NCI-H128 (cell line): Measurements from ENCODE around the gene NOVA1.

Experiments used
- DNase-seq: peaks from one replicate; lab custom pipeline; 2025; ENCODE audit not compliant: unreplicated experiment; lab: John Stamatoyannopoulos, UW

NOVA1 gene

GRCh38 chr14:26594756-26595545, 2.9 kb downstream of the NOVA1 start:
- DNase-seq, result no peak

DNA sequence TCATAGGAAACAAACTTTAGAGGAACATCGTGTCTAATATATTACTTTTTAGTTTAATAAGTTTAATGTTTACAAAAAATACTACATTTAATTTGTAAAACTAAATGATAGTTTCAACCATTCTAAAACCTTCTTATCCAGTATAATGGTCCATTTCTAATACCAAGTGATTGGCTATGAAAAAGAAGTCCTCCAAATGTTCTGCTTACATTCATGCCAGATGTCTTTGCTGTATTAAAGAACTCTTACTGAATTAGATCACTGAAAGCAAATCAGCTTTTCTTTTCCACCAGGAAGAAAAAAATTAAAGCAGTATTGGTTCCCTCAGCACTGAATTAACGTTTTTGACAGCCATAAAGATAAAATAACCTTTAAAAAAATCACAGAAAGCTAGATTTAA, 3.7 kb downstream of the NOVA1 start:
- no peak for DNase-seq

DNA sequence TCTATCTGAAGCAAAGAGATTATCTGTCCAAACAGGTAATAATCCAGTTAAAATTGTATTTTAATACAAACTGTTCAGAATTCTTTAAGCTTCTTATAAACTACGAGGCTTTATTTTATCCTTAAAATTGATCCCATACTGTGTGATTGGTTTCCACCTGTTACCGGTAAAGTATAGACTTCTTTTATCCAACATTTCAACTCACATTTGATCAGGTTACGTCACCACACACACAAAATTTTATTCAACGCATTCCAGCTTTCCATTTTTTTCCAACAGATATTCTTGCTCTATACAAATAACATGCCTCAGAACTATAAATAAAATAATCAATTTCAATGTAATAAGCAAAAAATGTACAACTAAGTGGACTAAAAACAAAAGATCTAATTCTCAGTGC, 4.5 kb downstream of the NOVA1 start:
- DNase-seq, result no peak

GRCh38 chr14:26589925-26590324, 7.9 kb downstream of the NOVA1 start:
- no peak for DNase-seq

- DNase-seq, result no peak
Measured at GRCh38 chr14:26577711-26578110, 20.1 kb downstream of the NOVA1 start.

- no peak for DNase-seq
Measured at GRCh38 chr14:26554069-26554772, 43.6 kb downstream of the NOVA1 start.

GRCh38 chr14:26549571-26549970, 48.3 kb downstream of the NOVA1 start:
- no peak for DNase-seq

DNA sequence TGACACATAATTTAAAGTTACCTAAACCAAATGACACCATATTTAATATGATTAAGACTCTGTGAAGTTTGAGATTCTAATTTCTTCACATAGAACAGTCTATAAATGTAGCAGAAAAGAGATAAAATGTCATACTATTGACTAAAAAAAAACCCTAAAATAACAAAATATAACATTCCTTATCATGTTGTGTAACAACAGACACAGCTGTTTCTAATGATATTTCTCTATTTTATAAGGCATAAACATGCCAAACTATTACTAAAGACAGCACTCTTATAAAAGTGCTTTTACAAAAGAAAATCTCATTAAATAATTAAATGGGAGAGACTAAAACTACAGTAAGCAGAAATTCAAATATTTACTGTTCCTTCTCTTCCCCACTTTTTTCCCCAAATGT, 49.4 kb downstream of the NOVA1 start:
- no peak for DNase-seq

DNA sequence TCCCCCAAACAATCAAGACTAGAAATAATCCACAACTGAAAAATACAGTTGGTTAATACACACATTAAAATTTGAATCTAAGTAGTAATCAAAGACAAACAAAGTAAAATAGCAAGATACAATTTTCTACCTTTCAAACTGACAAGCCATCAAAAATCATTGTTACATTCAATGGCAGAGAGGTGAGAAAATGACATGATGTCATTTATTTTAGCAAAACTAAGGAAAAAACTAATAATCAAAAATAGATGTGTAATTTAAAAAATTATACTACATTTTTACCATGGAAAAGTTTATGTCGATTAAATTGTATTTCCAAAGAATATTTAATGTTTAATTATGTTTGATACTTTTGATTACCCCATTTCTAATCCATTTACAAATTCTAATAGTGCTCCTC, 59.7 kb downstream of the NOVA1 start:
- DNase-seq, result no peak

- DNase-seq, result no peak
Measured at GRCh38 chr14:26531894-26532293, 65.9 kb downstream of the NOVA1 start.

- no peak for DNase-seq
Measured at GRCh38 chr14:26528415-26529182, 69.2 kb downstream of the NOVA1 start.

- DNase-seq, result no peak
Measured at GRCh38 chr14:26527095-26527494, 70.7 kb downstream of the NOVA1 start.

DNA sequence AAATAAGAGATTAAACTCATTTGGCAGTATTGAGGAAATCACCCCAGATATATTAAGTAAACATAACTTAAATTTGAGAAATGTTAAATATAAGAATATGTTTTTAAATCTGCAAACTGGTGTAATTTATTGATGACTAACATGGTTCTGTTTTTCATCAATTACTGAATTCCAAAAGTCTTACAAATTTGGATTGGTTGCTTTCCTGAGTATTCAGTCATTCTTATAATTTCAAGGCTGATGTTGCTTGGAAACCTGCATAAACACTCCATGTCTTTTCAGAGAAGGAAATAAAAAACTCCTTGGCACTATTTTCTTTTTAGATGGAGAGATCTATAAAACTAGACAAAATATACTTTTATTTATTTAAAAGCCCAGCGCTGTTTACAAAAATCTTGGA, 71.7 kb downstream of the NOVA1 start:
- no peak for DNase-seq

GRCh38 chr14:26525085-26525484, 72.7 kb downstream of the NOVA1 start:
- no peak for DNase-seq

DNA sequence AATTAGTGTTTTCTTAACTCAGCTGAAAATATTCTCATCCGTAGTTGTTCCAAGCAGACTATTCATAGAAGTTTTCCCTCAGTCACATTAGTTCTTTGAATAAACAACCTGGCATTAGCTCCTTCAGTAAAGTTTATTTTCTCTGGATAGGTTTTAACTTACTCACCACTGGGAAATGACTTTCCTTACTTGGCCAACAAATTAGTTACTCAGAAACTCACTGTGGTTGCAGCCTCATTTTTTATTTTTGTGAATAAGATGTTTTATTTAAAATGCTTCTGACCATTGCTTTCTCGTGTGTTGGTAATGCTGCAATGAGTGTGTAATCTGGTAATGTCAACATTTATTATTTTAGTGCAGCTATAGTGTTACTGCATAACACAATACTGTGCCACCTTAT, 74.9 kb downstream of the NOVA1 start:
- DNase-seq, result no peak

- DNase-seq, result no peak
Measured at GRCh38 chr14:26517771-26518170, 80.1 kb downstream of the NOVA1 start.

GRCh38 chr14:26500028-26500427, 97.8 kb downstream of the NOVA1 start:
- DNase-seq, result no peak

- no peak for DNase-seq
Measured at GRCh38 chr14:26499546-26499945, 98.3 kb downstream of the NOVA1 start.

DNA sequence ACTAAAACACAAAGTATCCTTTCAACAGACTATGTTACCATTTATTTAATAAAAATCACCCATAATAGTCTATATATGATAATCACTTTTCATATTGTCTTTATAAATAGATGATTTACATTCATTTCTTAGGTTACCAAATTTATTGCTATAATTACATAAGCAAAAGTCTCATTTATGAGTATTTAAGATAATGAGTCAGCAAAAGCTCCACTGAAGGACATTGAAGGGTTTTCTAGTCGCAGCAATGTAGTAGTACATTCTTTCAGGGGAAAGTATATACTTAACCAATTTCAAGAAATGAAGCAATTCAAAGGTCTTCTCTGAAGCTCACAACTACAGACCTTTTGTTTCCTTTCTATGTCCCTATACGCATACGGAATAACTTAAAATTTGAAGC, 110.9 kb downstream of the NOVA1 start:
- no peak for DNase-seq

GRCh38 chr14:26484562-26484961, 113.3 kb downstream of the NOVA1 start:
- DNase-seq, result no peak

DNA sequence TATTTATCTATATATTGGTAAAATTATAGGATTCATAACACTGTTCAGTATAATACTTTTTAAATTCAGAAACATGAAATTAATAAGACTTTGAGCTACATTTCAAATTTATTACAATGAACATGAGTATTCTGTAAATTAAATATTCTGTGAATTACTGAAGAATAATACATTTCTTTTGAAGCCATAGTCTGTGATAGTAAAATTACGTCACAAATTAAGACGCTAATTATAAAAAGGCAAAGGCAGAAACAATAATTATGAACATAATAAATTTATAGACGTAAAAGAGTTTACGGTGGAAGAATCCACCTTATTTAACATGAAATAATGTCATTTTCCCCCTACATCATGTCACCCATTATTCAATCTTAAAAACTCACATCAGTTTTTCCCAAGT, 118.9 kb downstream of the NOVA1 start:
- no peak for DNase-seq

GRCh38 chr14:26466862-26467261, 131.0 kb downstream of the NOVA1 start:
- no peak for DNase-seq
